HG03103 (cell line): Measurements from ENCODE around the gene TBC1D8B.
"Not testable (repeated sequence)": the region's sequence is repeated elsewhere in the genome, so short reads cannot be mapped to it uniquely, and the experiment has no call there.

ENCODE experiments used
- ATAC-seq: cut with Tn5 transposase; IDR thresholded peaks from one replicate; pipeline ENCODE4 v1.9.1; 2021; ENCODE audit warnings: low read depth; ENCODE audit not compliant: unreplicated experiment

Gene TBC1D8B

DNA sequence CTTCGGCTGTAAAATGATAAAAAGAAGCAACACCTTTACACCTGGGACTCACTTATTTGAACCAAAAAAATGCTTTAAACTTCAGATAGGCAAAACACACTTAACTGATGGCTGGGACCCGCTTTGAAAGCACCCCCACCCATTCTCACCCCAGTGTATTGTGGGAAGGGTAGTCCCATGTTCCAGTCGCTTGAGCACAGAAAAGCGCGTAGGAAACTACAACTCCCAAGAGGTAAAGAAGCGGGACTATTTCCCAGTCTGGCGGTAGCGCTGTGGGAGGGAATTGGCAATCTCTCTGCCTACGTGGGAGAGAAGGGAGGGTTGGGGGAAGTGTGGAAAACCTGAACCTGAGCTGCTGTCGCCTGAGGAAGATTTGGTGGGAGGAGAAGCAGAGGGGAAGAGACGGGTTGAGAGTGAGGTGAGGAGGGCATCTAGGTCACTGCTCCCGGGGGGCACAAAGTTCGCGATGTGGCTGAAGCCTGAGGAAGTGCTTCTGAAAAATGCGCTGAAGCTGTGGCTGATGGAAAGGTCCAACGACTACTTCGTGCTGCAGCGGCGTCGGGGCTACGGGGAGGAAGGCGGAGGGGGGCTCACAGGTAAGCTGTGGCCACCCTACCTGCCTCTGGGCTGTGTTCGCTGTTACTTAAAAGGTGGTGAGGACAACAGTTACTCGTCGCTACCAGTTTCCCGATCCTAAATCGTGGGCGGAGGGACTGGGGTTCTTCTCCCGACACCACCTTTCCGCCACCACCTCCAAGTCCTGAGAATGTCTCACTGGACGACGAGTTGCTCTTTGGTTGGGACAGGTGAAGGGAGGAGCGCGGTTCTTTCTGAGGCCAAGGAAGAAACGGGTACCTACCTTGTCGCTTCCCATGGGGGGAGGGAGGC lies at the start of gene TBC1D8B:
Gene TBC1D8B, plus strand, starts transcription at position 286 of the 888 bp plus-strand sequence. Its CDS starts 181 bp downstream, at position 467.
- ATAC-seq = peak; percentile 95

DNA sequence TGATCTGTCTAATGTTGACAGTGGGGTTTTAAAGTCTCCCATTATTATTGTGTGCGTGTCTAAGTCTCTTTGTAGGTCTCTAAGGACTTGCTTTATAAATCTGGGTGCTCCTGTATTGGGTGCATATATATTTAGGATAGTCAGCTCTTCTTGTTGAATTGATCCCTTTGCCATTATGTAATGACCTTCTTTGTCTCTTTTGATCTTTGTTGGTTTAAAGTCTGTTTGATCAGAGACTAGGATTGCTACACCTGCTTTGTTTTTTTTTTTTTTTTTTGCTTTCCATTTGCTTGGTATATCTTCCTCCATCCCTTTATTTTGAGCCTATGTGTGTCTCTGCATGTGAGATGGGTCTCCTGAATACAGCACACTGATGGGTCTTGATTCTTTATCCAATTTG lies 33.2 kb upstream of the TBC1D8B start:
- not testable (repeated sequence) for ATAC-seq

DNA sequence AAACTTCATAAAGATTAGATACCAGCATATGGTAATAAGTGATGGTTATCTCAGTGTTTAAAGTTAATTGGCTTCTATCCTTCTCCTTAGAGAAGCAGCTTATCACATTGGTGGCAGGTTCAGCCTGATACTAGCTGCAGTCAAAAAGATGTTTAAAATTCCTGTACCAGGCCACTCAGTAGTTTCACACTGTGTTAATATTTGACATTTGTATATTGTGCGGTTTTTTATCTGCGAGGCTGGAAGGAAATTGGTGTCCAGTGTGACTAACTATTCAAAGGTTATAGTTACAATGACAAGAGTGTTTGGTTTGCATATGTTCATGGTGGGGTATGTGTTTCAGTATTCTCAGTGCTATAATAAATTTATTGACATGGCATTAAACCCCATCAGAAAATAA lies 27.5 kb upstream of the TBC1D8B start:
- no peak for ATAC-seq

DNA sequence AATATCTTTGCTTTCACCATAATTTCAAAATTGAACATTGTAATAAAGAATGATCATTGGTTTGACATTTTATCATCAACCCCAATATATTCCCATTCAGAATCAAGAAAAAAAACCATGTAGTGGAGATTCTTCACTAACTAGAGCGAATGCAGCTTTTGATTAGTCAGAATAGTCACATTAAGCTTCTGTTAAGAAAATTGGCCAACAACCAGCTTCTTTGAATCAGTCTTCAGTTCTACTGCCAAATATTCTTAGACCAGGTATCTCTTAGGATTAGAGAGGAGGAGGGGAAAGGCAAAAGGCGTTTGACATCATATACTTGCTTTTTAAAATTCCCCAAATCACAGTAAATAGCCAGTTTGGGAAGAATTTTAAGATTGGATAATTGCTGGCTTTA lies 22.2 kb upstream of the TBC1D8B start:
- ATAC-seq = no peak

DNA sequence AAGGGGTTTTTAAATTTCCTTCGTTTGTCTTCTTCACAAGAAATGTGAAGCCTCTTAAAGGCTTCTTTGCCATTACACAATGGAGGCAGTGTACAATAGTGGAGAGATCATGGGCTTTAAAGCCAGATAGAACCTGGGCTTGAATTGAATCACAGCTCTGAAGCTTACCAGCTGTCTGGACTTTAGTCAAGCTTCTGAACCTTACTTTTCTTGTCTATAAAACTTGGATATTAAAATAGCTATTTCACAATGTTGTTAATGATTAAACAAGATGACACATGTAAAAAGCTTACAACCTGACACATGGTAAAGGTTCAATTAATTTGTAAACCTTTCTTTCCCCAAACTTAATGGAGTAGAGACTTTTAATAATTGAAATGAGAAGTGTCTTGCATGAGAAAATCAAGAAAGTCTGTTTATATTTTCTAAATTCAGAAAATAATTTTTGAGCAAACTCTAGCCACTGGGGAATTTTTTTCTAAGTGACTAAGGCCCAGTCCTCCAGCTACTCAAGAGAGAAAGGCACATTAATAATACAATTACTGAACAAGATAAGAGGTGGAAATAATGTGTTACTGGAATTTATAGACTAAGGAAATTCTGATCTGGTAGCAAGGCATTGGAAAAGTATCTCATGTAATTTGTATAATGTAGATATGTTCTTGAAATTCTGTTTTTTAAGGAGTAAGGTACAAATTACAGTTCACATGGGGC lies 21.7 kb upstream of the TBC1D8B start:
- ATAC-seq = no peak

DNA sequence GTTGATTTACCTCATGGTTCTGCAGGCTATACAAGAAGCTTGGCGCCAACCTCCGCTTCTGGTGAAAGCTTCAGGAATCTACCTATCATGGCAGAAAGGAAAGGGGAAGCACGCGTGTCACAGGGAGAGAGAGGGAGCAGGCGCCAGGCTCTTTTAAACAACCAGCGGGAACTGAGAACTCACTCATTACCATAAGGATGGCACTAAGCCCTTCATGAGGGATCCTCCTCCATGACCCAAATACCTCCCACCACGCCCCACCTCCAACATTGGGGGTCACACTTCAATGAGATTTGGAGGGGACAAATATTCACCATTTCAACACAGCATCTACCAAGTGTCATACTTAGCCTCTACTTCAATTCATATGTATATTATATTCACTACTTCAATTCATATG lies 18.8 kb upstream of the TBC1D8B start:
- ATAC-seq = no peak

DNA sequence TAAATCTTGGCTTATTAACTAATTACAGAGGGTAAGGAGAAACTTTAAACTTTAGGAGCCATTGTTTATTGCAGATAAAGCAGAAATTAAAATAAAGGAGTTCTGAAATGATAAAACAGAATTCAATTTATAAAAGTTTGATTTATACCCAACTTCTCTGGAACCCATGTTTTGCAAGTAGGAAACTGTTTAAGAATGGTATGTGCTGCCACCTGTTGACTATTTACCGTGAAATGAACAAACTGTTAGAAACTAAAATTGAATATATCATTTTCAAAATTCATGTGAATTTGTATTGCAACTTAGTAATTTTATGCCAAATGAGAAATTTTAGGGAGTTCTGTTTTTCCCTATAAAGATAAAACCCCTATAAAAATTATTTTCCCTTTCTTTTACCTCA lies 11.0 kb upstream of the TBC1D8B start:
- ATAC-seq = no peak

DNA sequence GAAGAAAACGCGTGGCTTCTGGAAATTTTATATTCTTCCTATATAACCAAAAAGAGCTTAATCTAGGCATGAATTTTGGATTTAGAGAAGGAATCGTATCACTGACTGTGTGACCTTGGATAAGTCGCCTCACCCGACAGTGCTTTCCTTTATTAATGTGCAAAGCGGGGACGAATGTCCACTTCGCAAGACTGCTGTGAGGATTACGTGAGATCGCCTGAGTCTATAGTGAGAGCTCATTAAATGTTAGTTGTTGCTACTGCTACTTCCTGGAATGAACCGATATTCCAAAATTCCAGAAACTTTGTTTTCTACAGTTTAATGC lies 448 bp upstream of the TBC1D8B start:
- no peak for ATAC-seq

DNA sequence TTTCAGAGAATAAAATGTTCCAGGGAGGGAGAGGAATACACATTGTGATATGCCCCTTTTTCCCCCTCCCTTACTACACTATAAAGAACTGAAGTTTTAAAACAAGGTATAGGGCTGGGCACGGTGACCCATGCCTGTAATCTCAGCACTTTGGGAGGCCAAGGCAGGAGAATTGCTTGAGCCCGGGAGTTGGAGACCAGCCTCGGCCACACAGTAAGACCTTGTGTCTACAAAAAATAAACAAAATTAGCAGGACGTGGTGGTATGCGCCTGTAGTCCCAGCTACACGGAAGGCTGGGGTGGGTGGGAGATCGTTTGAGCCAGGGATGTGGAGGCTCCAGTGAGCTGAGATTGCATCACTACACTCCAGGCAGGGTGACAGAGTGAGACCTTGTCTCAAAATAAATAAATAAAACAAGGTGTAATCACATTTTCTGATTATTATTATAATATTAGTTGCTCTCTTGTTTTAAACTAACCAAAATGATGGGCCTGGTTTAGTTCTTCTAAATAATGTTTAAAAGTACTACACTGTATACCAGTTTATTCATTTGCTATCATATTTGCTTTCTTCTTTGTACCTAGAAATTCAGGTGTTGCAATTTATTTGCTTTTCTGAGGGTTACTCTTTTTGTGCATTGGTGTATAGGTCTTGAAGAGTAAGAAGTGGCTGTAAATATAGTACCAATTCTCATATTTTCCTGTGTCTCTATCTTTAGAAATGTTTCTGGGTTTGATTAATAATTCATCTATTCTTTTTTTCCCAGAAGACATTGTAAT lies 8.8 kb downstream of the TBC1D8B start:
- ATAC-seq = no peak

DNA sequence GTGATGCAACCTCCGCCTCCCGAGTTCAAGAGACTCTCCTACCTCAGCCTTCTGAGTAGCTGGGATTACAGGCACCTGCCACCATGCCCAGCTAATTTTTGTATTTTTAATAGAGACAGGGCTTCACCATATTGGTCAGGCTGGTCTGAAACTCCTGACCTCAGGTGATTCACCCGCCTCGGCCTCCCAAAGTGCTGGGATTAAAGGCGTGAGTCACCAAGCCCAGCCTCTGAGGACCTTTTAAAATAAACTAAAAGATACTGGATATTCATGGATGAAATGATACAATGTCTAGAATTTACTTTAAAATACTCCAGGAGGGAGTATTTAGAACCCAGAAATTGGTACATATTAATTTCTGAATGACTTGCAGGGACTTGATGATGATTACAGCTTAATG lies 10.5 kb downstream of the TBC1D8B start:
- not testable (repeated sequence) for ATAC-seq

DNA sequence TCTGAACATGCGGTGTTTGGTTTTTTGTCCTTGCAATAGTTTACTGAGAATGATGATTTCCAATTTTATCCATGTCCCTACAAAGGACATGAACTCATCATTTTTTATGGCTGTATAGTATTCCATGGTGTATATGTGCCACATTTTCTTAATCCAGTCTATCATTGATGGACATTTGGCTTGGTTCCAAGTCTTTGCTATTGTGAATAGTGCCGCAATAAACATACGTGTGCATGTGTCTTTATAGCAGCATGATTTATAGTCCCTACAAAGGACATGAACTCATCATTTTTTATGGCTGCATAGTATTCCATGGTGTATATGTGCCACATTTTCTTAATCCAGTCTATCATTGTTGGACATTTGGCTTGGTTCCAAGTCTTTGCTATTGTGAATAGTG lies 11.6 kb downstream of the TBC1D8B start:
- ATAC-seq = not testable (repeated sequence)

DNA sequence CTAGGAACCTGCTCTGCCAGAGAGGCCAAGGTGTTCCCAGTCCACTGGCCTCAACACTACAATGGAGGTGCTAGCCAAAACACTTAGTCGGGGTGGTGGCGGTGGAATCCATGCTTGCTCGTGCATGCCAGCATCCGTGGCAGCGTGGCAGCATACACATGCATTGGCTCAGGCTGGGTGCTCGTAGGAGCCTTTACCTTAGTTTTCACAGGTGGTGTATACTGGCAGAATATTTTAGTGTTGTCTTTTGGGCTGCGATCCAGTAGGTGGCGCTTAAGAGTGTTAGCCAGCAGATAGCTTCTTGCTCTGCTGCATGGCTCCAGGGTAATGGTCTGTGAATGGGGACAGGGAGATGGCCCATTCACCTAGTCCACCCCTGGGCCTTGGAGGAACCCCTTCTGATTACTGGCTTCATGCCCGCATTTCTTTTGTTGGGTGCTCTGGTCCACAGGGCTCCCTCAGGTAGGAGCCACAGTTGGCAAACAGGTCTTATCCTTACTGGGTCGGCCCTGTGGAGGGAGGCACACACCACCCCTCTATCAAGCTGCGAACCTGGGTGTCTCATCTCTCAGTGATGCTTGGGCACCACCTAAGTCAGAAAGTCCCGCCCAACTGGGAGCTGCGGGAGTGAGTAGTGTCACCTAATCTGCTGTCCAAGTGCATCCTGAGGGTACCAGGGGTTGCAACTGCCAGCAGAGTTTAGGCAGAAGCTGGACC lies 60.7 kb downstream of the TBC1D8B start:
- peak; percentile 70 for ATAC-seq

DNA sequence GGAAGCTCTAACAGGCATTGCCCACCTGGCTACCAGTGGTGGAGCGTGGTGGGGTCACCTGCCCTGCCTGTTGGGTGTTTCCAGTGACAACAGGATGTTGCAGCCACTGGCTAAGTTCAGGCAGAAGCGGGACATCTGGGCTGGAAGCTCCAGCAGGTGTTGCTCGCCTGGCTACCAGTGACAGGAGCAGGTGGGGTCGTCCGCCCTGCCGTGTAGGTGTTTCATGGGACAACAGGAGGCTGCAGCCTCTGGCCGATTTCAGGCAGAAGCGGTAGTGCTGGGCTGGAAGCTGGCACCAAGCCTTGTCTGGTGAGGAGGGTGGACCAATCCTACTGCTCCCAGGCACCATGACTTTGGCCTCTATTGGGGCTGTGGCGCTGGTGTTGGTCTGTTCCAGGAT lies 61.2 kb downstream of the TBC1D8B start:
- ATAC-seq = no peak

DNA sequence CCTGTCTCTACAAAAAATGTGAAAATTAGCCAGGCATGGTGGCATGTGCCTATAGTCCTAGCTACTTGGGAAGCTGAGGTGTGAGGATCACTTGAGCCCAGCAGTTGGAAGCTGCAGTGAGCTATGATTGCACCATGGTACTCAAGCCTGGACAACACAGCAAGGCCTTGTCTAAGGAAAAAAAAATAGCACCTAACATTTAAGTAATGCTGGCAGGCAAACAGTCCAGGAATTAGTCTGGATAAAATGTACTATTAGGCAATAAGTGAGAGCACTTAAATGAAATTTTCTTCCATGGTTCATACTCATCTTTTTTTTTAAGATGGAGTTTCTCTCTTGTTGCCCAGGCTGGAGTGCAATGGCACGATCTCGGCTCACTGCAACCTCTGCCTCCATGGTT lies 70.3 kb downstream of the TBC1D8B start:
- ATAC-seq = not testable (repeated sequence)

DNA sequence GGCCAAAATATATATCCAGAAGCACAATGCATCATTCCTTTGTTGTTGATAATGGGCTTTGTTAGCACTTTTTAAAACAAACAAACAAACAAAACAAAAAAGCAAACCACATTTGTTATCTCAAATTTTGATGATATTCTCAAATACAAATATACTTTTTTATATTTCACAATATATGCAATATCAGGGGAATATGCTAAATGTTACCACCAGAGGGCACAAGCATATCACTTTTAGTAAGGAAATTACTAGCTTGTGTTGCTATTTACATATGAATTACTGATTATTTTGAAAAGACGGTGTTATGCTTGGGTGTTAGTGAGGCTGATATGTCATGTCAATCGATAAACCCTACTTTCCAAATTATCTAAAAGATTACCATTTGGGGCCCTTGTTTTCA lies 71.6 kb downstream of the TBC1D8B start:
- ATAC-seq = no peak

DNA sequence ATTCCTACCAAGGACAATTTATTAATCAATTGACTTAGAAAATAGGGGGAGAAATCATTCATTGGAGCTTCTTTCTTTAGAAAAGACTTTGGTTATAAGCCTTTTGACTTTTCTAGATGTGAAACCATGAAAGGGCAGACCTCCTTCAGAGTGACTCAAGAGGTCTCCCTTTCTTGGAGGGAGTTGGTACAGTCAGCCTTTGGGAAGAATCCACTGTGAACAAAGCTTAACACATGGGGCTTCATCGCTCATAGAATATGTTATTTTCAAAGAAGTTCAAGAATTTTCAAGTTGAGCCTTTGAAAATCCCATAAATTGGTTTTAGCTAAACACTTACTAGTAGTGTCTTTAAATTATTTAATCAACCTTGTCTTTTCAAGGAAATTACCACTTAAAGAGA lies 72.7 kb downstream of the TBC1D8B start:
- no peak for ATAC-seq

DNA sequence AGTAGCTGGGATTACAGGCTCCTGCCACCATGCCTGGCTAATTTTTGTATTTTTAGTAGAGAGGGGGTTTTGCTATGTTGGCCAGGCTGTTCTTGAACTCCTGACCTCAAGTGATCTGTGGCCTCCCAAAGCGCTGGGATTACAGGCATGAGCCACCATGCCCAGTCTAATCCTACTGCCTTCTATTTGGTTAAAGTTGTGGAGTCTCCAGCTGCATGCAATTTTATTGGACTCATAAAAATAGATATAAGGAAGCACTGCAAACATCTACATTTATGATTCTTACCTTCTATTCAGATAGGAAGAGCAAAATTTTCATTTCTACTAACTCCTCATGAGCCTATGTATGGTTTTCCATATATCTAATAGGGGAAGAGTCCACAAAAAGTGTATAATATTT lies 87.0 kb downstream of the TBC1D8B start:
- ATAC-seq = no peak

DNA sequence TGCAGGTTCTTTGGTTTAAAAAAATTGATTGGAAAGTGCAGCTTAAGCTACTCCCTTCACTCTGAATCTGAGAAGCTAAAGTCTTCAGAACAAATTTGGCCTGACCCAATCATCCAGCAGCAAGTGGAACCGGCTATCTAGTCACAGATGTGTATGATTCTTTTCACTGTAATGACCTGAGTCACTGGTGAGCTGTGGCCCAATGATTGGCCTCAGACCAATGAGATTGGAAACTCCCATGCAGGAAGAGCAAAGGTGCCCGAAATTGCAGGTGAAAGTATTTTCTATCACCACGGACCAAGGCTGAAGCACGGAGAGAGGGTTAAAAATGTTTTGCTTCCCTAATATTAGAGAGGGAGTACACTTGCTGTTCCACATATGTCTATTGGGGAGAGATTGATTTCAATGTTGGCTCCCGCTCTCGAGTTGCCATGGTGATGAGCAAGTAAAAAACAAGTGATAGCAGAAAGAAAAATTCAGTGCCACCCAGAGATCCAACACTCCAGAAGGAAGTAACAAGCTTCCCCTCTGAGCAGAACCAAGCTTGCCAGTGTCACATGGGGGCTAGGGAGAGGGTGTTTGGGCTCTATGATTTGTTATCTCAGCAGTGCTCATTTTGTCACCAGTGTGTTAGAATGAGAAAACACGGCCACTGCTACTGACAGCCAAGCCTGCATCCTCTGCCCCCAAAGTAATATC lies 89.4 kb downstream of the TBC1D8B start:
- no peak for ATAC-seq

DNA sequence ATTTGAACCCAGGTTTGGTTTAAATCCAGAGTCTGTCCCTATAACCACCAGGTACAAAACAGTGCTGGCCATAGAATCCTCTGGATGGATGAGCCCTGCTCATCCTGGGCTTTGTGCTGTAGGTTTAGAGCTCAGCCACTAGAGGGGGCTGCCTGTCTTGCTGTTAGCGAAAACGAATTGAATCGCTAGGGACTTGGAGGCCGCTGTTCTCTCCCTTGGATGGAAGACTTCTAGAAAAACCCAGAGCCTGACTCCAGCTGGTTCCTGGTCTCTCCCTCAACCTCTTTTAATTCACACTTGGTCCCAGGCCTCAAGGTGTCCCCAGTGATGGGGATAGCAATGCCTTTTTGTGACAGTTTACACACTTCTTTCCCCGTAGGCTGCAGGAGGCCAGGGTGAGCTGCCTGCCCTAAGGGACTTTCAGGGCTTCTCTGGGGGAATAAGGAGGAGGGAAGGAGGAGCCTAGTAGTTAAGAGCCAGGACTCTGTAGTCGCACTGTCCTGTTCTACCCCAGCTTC lies 92.0 kb downstream of the TBC1D8B start:
- ATAC-seq = peak; percentile 85

DNA sequence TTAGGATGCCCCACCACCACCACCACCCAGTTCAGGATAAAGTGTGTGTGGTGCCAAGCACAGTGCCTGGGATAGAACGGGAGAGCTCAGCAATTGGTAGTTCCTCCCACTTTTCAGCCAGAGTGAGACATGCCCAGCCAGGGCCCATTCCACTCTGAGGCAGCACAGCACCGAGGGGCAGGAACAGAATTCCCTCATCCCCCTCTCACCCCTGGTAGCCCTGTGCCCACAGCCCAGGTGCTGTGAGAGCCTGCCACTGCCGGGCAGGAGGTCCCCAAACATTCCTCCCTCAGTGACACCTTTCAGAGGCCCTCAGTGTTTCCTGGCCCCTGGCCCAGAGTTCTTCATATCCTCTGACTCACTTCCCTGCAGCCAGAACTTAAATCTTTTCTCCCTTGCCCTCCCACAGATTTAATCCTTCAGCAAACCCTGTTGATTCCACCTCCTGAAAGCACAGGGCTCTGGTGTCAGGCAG lies 92.5 kb downstream of the TBC1D8B start:
- ATAC-seq = no peak
